Thyroid gland (tissue), 4 donors: ENCODE measurements around the gene NYAP2.

ENCODE experiments used
- POLR2A ChIP-seq, 2 donors: fragments of 450-650 bp; IDR thresholded peaks; one replicate each; pipeline ENCODE4 v1.6.1; 2017; ENCODE audit warnings: antibody characterized with exemption in 2 of 2, mild to moderate bottlenecking in 2 of 2, moderate library complexity in 1 of 2
- TF ChIP-seq, protein P1 (sequence below), 6 experiments: fragments of 200-600 bp in 3 of 6; fragments of 450-650 bp in 3 of 6; sonication (generic) in 3 of 6; IDR thresholded peaks; one replicate each; pipeline ENCODE4 v1.5.1; 2016 to 2019; ENCODE audit warnings: antibody characterized with exemption in 6 of 6, mild to moderate bottlenecking in 2 of 6, inconsistent platforms in 1 of 6, moderate library complexity in 1 of 6

DNA sequence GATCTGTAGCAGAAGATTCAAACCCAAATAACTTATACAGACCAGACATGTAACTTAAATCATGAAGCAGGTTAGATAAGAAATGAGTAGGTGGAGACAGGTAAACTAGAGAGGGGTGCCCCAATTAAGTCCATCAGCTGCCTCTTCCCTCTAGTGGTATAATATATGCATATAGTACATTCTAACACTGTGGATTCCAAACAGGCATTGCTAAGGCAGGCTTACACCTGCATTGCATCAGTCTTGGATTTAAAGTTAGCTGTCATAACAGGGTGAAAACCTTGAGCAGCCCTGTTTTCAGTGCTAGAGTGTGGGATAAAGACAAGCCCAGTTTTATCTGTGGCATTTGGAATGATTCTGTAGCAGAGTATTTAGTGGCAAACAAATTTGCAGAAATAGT lies 63.4 kb downstream of the NYAP2 start:
- TF ChIP-seq, protein P1, sequence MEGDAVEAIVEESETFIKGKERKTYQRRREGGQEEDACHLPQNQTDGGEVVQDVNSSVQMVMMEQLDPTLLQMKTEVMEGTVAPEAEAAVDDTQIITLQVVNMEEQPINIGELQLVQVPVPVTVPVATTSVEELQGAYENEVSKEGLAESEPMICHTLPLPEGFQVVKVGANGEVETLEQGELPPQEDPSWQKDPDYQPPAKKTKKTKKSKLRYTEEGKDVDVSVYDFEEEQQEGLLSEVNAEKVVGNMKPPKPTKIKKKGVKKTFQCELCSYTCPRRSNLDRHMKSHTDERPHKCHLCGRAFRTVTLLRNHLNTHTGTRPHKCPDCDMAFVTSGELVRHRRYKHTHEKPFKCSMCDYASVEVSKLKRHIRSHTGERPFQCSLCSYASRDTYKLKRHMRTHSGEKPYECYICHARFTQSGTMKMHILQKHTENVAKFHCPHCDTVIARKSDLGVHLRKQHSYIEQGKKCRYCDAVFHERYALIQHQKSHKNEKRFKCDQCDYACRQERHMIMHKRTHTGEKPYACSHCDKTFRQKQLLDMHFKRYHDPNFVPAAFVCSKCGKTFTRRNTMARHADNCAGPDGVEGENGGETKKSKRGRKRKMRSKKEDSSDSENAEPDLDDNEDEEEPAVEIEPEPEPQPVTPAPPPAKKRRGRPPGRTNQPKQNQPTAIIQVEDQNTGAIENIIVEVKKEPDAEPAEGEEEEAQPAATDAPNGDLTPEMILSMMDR (IDR thresholded peaks at IDR 0.05) = no peak
- TF ChIP-seq POLR2A (IDR thresholded peaks at IDR 0.05) = no peak
